SKM-1 (cell line): ENCODE measurements around the gene TEX14.
"Not testable (repeated sequence)": the region's sequence is repeated elsewhere in the genome, so short reads cannot be mapped to it uniquely, and the experiment has no call there.

ENCODE experiments used
- DNase-seq: peaks from one replicate; lab custom pipeline; 2025; ENCODE audit not compliant: unreplicated experiment; lab: John Stamatoyannopoulos, UW

Gene TEX14

DNA sequence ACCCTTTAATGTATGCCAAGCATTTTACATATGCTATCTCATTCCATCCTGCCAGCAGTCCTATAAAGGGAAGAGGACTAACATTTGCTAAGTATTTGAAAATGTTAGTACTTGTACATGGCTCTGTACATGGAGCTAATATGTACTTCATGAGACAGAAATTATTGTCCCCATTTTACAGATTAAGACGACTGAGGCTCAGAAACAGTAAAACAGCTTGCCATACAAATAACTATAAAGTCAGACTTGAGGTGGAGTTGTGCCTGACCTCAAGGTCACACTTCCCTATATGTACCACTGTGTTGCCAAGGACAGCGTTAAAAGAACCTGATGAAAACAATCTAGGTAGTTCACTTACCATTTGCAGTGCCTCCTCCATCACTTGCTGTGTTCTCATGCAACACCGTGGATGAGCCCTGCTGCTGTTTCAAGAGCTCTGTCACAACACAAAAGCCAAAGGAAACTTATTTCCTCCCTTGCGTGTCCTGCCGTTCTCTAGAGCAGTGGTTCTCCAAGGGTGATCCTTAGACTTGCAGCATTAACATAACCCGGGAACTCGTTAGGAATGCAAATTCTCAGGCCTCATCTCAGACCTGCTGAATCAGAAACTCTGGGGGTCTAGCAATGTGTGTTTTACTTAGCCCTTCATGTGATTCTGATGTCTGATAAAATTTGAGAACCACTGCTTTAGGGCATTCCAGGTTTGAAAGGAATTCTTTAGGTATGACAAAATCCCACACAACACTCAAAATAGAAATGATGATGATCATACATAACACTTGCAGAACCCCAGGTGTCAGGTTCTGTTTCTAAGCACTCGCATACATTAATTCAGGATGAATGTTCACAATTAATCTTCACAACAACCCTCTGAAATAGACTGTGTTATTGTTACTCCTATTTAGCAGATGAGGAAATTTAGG lies 126.2 kb downstream of the TEX14 start:
- no peak for DNase-seq

DNA sequence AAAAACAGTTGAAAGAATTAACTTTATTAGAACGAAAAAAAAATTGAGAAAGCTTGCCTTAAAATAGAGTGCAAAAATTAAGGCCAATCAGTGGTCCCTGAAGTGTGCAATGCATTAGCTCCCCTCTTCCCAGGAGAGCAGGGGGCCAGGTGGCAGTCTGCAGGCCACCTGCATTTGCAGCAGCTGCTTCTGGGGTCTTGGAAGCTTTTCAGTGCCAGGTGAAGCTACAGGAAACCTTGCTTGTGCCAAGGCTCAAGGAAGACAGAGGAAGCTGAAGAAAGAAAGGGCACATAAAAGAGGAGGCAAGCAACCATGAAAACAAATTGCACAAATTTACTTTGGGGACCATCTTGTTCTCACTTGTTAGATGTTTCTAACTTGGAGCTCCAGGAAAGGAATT lies 126.9 kb downstream of the TEX14 start:
- DNase-seq = no peak

DNA sequence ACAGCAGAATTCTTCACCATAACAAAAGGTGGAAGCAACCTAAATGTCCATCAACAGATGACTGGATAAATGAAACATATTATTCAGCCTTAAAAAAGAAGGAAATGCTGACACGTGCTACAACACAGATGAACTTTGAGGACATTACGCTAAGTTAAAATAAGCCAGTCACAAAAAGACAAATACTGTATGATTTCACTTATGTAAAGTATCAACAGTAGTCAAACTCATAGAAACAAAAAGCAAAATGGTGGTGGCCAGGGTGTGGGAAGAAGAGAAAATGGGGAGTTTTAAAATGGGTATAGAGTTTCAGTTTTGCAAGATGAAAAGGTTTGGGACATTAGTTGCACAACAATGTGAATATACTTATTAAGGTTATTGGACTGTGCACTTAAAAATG lies 127.6 kb downstream of the TEX14 start:
- no peak for DNase-seq

DNA sequence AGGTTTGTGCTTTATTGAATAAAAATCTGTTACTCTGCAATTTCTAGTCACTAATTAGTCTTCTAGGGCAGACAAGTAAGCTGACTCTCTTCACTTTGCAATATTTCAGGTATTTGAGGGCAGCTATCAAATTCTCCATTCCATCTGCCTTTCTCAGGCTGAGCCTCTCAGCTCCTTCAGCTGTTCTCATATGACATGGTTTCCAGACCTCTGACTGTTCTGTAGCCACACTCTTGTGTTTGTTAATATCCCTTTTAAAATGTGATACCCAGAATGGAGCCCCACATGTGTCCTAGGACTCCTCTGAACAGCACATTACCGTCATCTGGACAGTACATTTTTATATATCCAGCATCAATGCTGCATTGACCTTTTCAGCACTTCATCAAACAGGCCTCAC lies 131.3 kb downstream of the TEX14 start:
- no peak for DNase-seq

DNA sequence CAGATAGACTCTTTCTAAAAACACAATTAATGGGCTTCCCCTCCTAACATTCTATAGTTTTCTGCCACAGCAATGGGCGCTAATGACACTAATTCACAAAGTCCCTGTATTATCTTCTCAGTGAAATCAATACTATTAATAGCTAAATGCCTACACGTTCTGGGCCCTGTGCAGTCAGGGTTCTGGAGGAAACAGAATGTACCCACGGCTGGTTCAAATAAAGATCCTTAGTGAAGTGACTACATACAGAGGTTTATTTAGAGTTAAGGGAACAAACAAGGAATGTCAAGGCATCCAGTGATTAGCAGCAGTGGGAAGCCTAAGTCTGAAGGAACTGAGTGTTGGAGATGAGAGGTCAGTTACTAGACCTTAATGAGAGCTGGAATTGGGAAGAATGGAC lies 133.9 kb downstream of the TEX14 start:
- no peak for DNase-seq

DNA sequence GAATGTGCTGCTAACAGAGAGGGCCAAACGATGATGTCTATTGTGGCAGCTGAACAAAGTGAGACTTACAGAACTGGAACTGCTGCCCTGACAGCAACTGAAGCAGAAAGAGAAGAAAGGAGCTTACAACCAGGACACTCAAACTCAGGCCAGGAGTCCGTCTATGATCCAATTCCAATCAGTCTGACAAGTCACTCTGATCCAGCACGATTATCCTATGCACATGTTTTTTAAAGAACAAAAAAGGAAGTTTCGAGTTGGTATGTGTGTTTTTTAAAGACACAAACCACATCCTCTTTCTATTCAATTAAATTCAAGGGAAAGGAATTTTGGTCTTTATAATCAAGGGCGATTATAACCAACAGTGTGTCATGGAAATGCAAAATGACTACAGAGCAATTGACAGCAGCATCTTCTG lies 135.0 kb downstream of the TEX14 start:
- DNase-seq = peak; percentile 69

DNA sequence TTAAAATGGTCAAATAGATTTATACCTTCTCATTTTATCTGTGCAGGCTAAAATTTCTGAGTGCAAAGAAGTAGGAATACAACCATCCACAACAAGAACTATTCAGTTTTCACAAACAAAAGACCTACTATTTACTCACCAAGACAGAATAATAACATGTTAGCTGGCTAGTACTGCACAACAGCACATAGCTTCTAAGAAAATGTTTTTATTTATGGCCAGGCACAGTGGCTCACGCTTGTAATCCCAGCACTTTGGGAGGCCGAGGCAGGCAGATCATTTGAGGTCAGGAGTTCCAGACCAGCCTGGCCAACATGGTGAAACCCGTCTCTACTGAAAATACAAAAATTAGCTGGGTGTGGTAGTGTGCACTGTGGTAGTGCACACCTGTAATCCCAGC lies 136.7 kb downstream of the TEX14 start:
- not testable (repeated sequence) for DNase-seq

DNA sequence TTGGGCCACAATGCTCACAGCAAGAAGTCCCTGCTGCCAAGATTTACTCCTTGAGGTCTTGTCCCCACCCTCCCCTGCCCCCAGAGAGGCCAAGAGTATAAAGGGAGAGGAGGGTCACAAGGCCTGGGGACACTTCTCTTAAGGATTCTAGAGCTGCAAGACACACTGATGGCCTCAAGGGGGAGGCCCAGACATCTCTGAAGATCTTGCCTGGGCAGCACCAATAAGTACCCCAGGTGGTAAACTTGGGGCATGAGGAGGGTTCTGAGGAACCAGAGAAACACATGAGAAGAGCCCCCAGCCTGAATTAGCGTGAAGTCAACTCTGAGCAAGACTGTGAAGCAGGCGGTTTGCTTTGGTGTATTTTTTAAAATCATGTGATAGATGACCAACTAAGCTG lies 150.6 kb downstream of the TEX14 start:
- no peak for DNase-seq

DNA sequence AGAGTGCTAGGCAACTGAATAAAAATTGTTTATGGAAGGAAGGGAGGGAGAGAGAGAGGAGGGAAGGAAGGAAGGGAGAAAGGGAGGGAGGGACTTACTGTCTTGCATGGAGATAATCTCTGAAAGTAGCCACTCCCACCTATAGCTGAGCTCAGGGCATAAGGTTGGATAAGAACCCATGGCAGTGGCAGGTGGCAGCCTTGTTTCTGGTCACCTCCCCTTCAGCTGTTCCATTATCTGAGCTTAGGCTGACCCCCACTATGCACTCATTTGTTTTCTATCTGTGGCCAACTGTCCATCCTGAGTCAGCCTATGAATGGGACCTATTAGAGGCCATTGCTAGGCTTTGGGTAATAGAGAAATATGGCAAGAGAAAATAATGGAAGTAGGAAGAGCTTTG lies 152.1 kb downstream of the TEX14 start:
- DNase-seq = no peak

DNA sequence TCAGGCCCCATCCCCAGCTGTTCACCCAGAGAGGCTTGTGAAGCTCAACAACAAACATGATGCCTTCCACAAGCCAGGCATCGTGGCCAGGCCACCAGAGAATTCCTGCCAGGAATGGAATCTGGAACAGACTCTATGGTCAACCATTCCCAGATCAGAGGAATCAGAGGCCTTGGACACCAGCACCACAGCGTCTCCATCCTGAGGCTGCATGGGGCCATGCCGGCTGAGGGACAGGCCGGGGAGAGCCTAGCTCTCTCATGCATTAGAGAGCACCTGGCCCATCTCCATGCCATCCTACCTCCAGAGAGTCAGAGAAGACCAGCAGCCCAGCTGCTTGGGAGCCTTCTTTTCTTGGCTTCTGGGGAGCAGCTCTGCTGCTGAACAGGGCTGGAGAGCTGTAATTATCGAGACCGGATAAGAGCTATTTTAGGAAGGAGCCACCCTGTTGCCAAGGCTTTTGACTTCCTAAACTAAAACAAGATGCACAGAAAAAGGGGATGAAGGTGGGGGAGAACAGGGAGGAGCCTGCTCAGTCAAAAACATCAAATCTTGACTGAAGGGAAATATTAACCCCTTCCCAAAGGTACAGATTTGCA lies 152.9 kb downstream of the TEX14 start:
- DNase-seq = no peak

DNA sequence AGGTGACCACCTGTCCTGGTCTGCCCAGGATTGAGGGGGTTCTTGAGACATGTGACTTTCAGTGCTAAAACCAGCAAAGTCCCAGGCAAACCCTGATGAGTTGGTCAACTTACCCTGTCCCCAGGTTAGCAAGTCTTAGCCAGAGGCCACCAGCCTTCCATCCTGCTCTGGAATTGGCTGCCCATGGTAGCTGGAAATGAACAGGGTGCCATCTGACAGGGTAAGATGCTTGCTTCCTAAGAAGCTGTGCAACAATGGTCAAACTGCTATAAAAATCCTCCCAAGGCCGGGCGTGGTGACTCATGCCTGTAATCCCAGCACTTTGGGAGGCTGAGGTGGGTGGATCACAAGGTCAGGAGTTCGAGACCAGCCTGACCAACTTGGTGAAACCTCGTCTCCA lies 154.6 kb downstream of the TEX14 start:
- DNase-seq = no peak

DNA sequence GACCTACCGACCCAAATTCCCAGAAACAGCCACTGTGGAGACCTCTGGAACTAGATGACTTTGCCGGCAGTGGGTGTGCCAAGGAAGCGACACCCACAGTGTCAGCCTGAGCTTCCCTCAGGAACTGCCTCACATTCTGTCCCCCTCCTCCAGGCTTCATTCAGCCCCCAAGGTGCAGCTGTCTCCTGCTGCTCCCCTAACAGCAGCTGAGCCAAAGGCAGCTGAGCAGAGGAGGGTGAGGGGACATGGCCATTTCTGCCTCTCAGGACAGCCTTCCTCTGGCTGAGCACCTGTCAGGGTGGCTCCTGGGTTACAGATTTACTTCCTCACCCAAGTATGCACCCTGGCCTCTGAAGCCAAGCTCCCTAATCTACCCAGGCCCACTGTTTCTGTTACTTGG lies 155.3 kb downstream of the TEX14 start:
- DNase-seq = no peak

DNA sequence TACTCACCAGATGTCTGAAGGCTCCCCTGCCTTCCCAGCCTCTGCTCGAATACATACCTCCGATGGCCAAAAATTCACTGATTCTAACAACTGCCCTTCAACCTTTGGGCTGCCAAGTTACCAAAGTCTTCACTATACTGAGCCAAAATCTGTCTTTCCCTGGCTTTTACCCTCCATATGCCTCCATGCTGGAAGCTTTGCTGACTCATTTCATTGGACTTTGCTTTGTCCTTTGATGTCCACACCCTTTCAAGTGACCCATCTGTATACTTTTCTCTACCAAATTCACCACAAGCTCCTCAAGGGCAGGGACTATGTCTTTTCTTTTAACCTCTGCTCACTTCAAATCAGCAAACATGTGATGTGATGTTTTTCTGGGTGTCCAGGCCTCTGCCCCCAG lies 156.4 kb downstream of the TEX14 start:
- no peak for DNase-seq

DNA sequence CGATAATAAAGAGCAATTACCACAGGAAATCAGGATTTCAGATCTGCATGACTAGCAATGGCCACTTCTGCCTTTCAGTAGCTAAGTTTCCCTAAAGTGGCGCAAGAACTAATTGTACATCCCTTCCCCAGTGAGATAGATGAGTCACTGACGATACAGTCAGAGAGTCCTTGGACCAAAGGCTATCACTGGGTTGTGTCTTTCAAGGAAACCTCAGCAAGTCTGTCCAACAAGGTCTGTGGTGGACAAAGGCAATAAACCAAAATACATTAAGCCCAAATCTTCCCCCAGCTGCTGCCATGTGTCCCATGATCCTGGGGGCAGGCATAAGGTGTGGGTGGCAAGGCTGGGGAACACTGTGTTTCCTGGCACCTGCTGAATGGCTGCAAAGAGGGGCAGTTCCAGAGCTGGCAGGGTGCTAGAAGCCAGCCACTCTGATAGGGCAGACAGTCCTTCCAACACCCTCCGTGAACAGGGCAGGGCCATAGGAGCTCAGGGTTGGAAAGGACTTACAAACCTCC lies 156.9 kb downstream of the TEX14 start:
- DNase-seq = peak; percentile 80

DNA sequence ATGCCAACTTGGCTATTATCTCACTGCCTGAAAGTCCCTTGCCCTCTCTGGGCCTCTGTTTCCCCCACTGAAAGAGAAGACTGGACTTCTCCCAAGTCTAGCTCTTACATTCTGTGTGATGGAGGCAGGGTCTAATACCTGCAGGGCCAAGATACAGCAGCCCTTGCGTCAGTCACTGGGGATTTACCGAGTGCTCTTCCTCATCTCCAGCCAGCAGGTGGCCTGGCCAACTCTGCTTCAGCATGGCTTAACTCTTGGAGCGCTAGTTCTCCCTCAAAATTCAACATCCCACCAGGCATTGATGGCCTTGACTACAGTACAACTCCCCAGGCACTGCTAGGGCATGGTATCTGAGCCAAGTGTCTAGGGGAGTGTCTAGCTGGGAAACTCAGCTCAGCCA lies 157.5 kb downstream of the TEX14 start:
- no peak for DNase-seq

DNA sequence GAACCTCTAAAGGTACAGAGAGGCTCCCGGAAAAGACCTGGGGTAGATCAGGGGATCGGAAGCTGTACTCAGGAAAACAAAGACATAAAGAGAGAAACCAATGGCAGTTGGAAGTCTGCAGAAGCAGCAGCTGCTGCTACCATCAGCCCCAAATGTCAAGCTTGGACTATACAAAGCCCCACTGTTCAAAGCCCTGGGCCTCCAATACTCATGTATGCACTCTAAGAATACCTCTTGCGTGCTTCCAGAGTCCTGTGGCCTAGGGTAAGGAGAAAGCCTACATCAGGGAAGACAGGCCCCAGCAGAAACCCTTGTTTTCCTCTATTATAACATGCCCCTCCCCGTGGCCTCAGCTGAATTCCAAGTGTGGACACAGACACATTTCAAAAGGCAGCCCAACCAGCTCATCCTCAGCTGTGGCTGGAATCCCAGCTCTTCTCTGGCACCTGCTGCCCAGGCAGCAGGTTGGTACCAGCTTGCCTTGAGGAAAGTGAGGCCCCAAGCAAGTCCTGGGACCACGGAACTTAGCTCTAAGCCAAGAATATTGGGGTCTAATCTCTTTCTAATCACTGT lies 158.1 kb downstream of the TEX14 start:
- no peak for DNase-seq

DNA sequence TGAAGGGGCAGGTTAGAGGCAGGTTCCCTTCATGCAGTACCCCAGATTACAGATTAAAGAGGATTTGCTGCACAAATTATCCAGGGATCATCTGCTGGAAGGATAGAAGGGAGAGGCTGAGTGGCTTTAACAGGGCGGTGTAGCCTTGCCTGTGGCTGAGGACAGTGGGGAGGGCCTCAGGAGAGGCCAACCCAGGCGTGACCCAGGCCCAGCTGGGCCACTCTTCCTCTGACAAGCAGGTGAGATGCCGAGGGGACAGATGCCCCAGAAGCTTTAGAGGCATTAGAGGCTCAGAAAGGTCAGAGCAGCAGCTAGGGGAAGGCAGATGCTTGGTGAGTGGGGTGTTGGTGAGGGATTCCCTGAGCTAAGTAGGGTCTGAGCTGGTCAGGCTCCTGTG lies 159.3 kb downstream of the TEX14 start:
- DNase-seq = no peak

DNA sequence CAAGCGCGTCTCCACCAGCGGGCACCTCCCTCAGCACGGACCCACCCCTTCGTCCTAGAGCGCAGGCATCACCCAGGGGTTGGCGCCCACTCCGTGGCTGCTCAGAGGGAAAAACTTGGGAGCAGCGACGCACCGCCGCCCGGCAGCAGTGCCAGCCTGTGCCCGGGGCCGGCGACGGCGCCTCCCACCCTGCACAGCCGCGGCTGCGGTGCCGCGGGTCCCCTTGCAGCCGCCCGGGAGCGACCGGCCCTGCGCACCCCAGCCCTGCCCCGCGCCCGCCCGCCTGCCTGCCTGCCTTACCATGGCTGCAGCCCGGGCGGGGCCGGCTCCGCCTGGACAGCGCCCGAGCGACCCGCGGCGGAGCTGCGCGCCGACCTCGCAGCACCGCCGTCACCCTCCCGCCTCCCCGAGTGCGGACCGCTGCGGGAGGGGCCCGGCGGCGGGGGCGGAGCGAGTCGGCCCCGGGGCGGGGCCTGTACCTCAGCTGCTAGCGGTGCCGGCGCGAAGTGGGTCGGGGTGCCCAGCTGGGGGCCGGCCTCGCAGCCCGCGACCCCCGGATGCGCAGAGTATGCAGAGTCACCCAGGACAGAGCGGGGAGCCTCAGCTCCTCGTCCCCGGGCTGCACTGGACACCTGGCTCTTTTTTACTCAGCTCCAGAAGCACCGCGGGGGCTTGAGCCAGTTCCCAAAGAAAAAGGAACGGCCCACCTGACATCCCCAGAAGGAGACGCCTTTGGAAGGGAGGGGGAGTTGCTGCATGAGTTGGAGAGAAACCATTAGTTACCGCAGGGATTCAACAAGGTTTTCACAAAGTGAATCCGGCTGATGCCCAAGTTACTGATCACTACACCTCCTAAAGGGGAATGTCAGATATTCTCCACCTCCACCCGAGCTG lies 159.9 kb downstream of the TEX14 start:
- DNase-seq = no peak

DNA sequence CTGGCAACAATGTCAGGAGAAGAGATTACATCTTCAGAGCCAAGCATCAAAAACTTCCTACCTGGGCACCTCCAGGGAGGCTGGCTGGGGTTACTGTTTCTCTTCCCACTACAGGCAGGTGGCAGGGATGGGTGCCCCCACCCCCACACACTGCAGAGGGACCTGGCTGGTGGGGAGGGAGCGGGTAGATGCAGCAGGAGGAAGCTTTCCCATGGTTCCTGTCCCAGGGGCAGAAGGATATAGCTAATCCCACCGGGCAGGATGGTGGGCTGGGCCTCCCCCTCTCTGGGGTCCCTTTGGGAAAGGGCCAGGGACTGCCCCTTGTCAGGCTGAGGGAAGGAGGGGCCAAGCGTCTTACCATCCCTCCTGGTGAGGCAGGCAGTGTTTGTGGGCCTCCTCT lies 160.7 kb downstream of the TEX14 start:
- no peak for DNase-seq

DNA sequence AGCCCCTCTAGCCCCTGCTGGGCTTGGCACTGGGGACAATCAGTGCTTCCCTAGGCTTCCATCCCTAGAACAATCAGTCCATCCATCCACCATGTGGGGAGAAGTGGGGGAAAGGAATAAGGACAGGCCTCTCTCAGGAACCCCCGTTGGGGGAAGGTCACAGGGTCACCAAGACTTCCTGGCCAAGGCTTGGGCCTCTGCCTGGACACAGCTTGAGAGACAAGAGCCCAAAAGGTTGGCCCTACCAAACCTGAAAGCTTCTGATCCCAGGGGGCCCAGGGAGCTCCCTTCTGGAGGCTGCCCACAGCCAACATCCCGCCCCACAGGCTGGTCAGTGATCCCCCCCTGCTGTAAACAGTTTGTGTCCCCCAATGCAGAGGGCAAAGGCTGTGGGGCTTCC lies 161.2 kb downstream of the TEX14 start:
- no peak for DNase-seq

DNA sequence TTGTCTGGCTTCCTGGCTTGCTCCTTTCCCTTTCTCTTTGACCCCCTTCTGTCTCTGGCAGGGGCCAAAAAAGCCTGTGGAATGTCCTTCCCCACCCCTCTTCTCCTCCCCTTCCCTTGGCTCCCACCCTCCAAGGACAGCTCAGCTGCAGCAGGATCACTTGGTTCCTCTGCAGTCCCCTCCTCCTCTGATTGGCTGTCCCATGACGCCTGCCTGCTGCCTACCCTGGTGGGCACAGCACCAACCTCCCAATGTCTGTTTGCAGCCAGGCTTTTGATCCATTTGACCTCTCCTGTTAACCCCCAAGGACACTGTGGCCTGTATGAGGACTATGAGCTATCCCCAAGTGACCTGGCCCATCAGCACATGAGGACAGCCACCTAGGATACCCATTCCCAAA lies 162.6 kb downstream of the TEX14 start:
- DNase-seq = no peak
